ENCODE measurements around the gene AVPI1. TPM values are rescaled to one million over a fixed set of nuclear protein-coding genes. Genes with fewer than 3 reads are reported as not detected.

AVPI1 gene
- total and polyA plus RNA-seq, 2 donors (not counting 3 experiments of a cell fraction or from before 2014, with no cell fraction given) = 2.4 to 3.7 TPM

- Histone ChIP-seq H3K4me1 (ENCODE audit: control insufficient read depth, extremely low read depth, insufficient read depth, low read length) (peaks cover 22% of the 10 kb centered on the region), H3K79me2 (ENCODE audit: control insufficient read depth, insufficient read depth, low read length) (peaks cover 34% of the 10 kb centered on the region), H3K9me3 (replicated peaks; ENCODE audit: control insufficient read depth, insufficient read depth, low read length) (no peaks in the 10 kb centered on the region), H3K9ac (replicated peaks; ENCODE audit: extremely low read depth, insufficient read depth, low read length) (peak overlapping the region; percentile 62), H3K4me3 (replicated peaks in 1 of 3; ENCODE audit: insufficient read depth in 1 of 3, low read depth in 1 of 3, low read length in 3 of 3) (peak overlapping the region; percentile 14 to 62 (median 28)), H3K27ac (ENCODE audit: insufficient read depth, low read depth, low read length) (peak overlapping the region; percentile 39), H3K4me2 (ENCODE audit: insufficient read depth, low read length) (peak overlapping the region; percentile 81), H3K9me1 (replicated peaks; ENCODE audit: control insufficient read depth, extremely low read depth, insufficient read depth, low read length) (no peaks in the 10 kb centered on the region), H4K20me1 (replicated peaks; ENCODE audit: control insufficient read depth, extremely low read depth, insufficient read depth, low read length) (no peaks in the 10 kb centered on the region), H2AFZ (ENCODE audit: low read depth, low read length) (peak overlapping the region; percentile 1), H3K36me3 (ENCODE audit: control insufficient read depth in 2 of 2, extremely low read depth in 1 of 2, insufficient read depth in 2 of 2, low read length in 2 of 2) (peaks cover 0 to 16% of the 10 kb centered on the region in 2 experiments), H3K27me3 (ENCODE audit: control insufficient read depth in 2 of 2, insufficient read depth in 2 of 2, low read length in 2 of 2) (no peaks in the 10 kb centered on the region)
- TF ChIP-seq POLR2AphosphoS5 (IDR thresholded peaks at IDR 0.05; ENCODE audit: insufficient read depth, low read depth, low read length) = peak; percentile 62
- TF ChIP-seq POLR2A (IDR thresholded peaks at IDR 0.05; ENCODE audit: low read depth, low read length) = no peak
- peak; percentile 93 for FAIRE-seq
- BruUV-seq (replicated peaks) = no TSS peak
- ChIA-PET POLR2A (interaction anchor here (1.0 to 1.4 kb wide), 2 partner anchors 12 to 27 kb away, joined by 4 to 5 read pairs; partner anchors contain the start of gene AVPI1), CTCF (interaction anchor here (1.1 to 18.5 kb wide), 6 partner anchors 12 to 39 kb away, joined by 3 to 863 read pairs (median 5); partner anchors contain the start of genes AVPI1 and ZFYVE27)
- dilution Hi-C loops (cut with MboI; ENCODE audit: extremely low pct_ligation_motif_present, low sequenced_read_pairs) = no loop called here
- intact Hi-C loops (cut with micrococcal nuclease) = no loop called here
- peak; percentile 58 for DNase-seq (ENCODE audit: low read depth, low spot score)
These were observed 27.6 kb upstream of the AVPI1 start for GRCh38 chr10:97714401-97715258.

GRCh38 chr10:97713826-97714400 is 26.9 kb upstream of the AVPI1 start:
- Histone ChIP-seq H3K27ac (ENCODE audit: insufficient read depth, low read depth, low read length) (peak overlapping the region; percentile 39), H3K36me3 (ENCODE audit: control insufficient read depth in 2 of 2, extremely low read depth in 1 of 2, insufficient read depth in 2 of 2, low read length in 2 of 2) (peaks cover 0 to 15% of the 10 kb centered on the region in 2 experiments), H3K79me2 (ENCODE audit: control insufficient read depth, insufficient read depth, low read length) (peaks cover 34% of the 10 kb centered on the region), H3K9ac (replicated peaks; ENCODE audit: extremely low read depth, insufficient read depth, low read length) (peak overlapping the region; percentile 62), H4K20me1 (replicated peaks; ENCODE audit: control insufficient read depth, extremely low read depth, insufficient read depth, low read length) (no peaks in the 10 kb centered on the region), H3K4me3 (replicated peaks in 1 of 3; ENCODE audit: insufficient read depth in 1 of 3, low read depth in 1 of 3, low read length in 3 of 3) (peak overlapping the region; percentile 14 to 62 (median 28)), H3K4me2 (ENCODE audit: insufficient read depth, low read length) (peak overlapping the region; percentile 81), H2AFZ (ENCODE audit: low read depth, low read length) (peak overlapping the region; percentile 1), H3K9me1 (replicated peaks; ENCODE audit: control insufficient read depth, extremely low read depth, insufficient read depth, low read length) (no peaks in the 10 kb centered on the region), H3K9me3 (replicated peaks; ENCODE audit: control insufficient read depth, insufficient read depth, low read length) (no peaks in the 10 kb centered on the region), H3K4me1 (ENCODE audit: control insufficient read depth, extremely low read depth, insufficient read depth, low read length) (peaks cover 22% of the 10 kb centered on the region), H3K27me3 (ENCODE audit: control insufficient read depth in 2 of 2, insufficient read depth in 2 of 2, low read length in 2 of 2) (no peaks in the 10 kb centered on the region)
- BruUV-seq (replicated peaks) = no TSS peak
- ChIA-PET POLR2A (interaction anchor here (1.4 kb wide), 1 partner anchor 13 kb away, joined by 5 read pairs; no protein-coding TSS in a partner anchor), CTCF (interaction anchor here (1.1 to 18.5 kb wide), 8 partner anchors 10 to 38 kb away, joined by 3 to 863 read pairs (median 5); partner anchors contain the start of genes AVPI1 and ZFYVE27)
- intact Hi-C loops (cut with micrococcal nuclease) = loop anchor here (1.0 kb wide), 1 partner anchor 27 kb away; the partner anchor contains the start of gene AVPI1
- DNase-seq (ENCODE audit: low read depth, low spot score) (peak; percentile 81), FAIRE-seq (no peak)
- dilution Hi-C loops (cut with MboI; ENCODE audit: extremely low pct_ligation_motif_present, low sequenced_read_pairs) = no loop called here
- TF ChIP-seq CTCF (IDR thresholded peaks at IDR 0.05; ENCODE audit: extremely low read depth in 1 of 2, insufficient read depth in 1 of 2, low read depth in 1 of 2, low read length in 2 of 2) = peak; percentile 7 to 29
- TF ChIP-seq MAX (IDR thresholded peaks at IDR 0.05; ENCODE audit: insufficient read depth, insufficient read length) = peak; percentile 70
- TF ChIP-seq POLR2A (IDR thresholded peaks at IDR 0.05; ENCODE audit: low read depth, low read length) = peak; percentile 81
- TF ChIP-seq GATA2 (IDR thresholded peaks at IDR 0.05; ENCODE audit: insufficient read depth, insufficient read length, low read depth, low read length) = no peak
- TF ChIP-seq POLR2AphosphoS5 (IDR thresholded peaks at IDR 0.05; ENCODE audit: insufficient read depth, low read depth, low read length) = peak; percentile 89
- TF ChIP-seq MYC (IDR thresholded peaks at IDR 0.05; ENCODE audit: low read depth, low read length) = peak; percentile 39

Data from endothelial cell of umbilical vein (primary cell).